Activated CD8-positive, alpha-beta T cell treated with anti-CD3 and anti-CD28 coated beads for 36 hours (primary cell): ENCODE results near the gene PRKG1. TPM values are rescaled to one million over a fixed set of nuclear protein-coding genes. Genes with fewer than 3 reads are reported as not detected.
"Not testable (repeated sequence)": the region's sequence is repeated elsewhere in the genome, so short reads cannot be mapped to it uniquely, and the experiment has no call there.

ENCODE experiments used
- ATAC-seq: fragments of 200-7000 bp; cut with Tn5 transposase; one replicate; pipeline ENCODE4 v1.10.0; 2021; ENCODE audit warnings: mild to moderate bottlenecking, moderate library complexity
- CTCF ChIA-PET: fragments of 350-600 bp; sonication (Branson Sonifier 250); formaldehyde crosslinking; loops from one replicate; lab custom pipeline; 2021; ENCODE audit warnings: antibody characterized with exemption; lab: Charles Lee
- POLR2A ChIA-PET: fragments of 350-600 bp; sonication (Branson Sonifier 250); formaldehyde crosslinking; loops from one replicate; lab custom pipeline; 2021; ENCODE audit warnings: antibody characterized with exemption; lab: Charles Lee
- DNase-seq: peaks from one replicate; pipeline ENCODE4 v3.0.0-alpha.2; 2020
- H3K27ac Mint-ChIP-seq: one replicate; pipeline ENCODE4 v1.8.0; 2021; ENCODE audit warnings: mild to moderate bottlenecking, mixed read lengths
- H3K27me3 Mint-ChIP-seq: one replicate; pipeline ENCODE4 v1.8.0; 2021; ENCODE audit warnings: mixed read lengths
- H3K36me3 Mint-ChIP-seq: one replicate; pipeline ENCODE4 v1.8.0; 2021; ENCODE audit warnings: low read depth, mixed read lengths
- H3K4me1 Mint-ChIP-seq: one replicate; pipeline ENCODE4 v1.8.0; 2021; ENCODE audit warnings: low read depth, mixed read lengths
- H3K4me3 Mint-ChIP-seq: one replicate; pipeline ENCODE4 v1.8.0; 2021; ENCODE audit warnings: mild to moderate bottlenecking, moderate library complexity, mixed read lengths
- H3K9me3 Mint-ChIP-seq: one replicate; pipeline ENCODE4 v1.8.0; 2021; ENCODE audit warnings: mixed read lengths
- intact Hi-C: fragments of 100-400 bp; cut with micrococcal nuclease; formaldehyde crosslinking; loops from one replicate; pipeline ENCODE4 v1.10.0; 2022
- total RNA-seq, 2 experiments: library from RNA; stranded (reverse); gene quantifications; one replicate each; pipeline ENCODE4 v1.2.3, GENCODE V29; 2021
- TF ChIP-seq, protein P1 (sequence below): fragments of 200-600 bp; IDR thresholded peaks from one replicate; pipeline ENCODE4 v1.8.0; 2022; ENCODE audit warnings: antibody characterized with exemption, mild to moderate bottlenecking

The PRKG1 gene
- total RNA-seq, 2 experiments from 2014 or later, result not detected

GRCh38 chr10:51569467-51569866 is 495.2 kb downstream of the PRKG1 start:
- no peak for ATAC-seq

DNA sequence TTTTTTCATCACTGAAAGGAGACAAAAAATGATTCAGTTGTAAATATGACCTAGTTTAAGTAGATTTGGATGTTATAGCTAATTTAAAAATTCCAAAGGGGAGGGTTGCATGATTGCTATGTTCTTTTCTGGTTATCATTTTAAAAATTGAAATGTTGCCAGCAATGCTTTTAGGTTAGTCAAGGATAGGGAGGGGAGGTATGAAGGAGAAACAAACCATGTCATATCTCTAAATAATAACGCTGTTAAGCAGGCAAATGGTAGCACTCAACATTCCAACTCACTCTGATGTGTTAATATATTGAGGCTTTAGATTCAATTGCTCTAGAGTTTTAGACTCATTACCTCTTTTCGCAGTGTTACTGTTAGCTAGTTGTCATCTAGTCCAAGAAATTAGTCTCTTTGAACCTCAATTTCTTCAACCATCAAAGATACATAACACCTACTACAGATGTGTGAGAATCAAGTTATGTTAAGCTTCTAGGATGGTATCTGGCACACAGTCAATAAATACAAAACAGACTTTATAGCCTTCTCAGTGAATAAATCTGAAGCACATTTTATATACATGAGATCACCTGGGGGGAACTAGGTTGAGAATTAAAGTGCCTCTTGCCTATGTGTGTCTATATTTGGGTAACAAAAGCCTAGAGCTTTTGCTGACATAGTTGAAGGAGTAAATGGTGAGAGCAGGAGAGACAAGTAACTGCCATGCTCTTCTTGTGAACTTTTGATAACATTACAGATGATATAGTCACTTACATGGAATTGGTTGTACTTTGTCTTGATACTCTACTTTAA is 500.2 kb downstream of the PRKG1 start:
- CTCF ChIA-PET, result no interaction called here
- H3K4me3 Mint-ChIP-seq, result no peak overlapping the region

More at GRCh38 chr10:51569467-51569866, 495.2 kb downstream of the PRKG1 start:
- Mint-ChIP-seq H3K4me1 (no peaks in the 10 kb centered on the region), H3K27me3 (no peaks in the 10 kb centered on the region), H3K4me3 (no peak overlapping the region), H3K9me3 (peaks cover 1% of the 10 kb centered on the region), H3K27ac (no peak overlapping the region), H3K36me3 (no peaks in the 10 kb centered on the region)
- CTCF ChIA-PET, result no interaction called here
- intact Hi-C loops, result no loop called here
- POLR2A ChIA-PET, result no interaction called here
- no peak for DNase-seq
- TF ChIP-seq, protein P1, sequence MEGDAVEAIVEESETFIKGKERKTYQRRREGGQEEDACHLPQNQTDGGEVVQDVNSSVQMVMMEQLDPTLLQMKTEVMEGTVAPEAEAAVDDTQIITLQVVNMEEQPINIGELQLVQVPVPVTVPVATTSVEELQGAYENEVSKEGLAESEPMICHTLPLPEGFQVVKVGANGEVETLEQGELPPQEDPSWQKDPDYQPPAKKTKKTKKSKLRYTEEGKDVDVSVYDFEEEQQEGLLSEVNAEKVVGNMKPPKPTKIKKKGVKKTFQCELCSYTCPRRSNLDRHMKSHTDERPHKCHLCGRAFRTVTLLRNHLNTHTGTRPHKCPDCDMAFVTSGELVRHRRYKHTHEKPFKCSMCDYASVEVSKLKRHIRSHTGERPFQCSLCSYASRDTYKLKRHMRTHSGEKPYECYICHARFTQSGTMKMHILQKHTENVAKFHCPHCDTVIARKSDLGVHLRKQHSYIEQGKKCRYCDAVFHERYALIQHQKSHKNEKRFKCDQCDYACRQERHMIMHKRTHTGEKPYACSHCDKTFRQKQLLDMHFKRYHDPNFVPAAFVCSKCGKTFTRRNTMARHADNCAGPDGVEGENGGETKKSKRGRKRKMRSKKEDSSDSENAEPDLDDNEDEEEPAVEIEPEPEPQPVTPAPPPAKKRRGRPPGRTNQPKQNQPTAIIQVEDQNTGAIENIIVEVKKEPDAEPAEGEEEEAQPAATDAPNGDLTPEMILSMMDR, result no peak

GRCh38 chr10:51581196-51581595 is 506.9 kb downstream of the PRKG1 start:
- CTCF ChIA-PET, intact Hi-C loops, H3K36me3 Mint-ChIP-seq, ATAC-seq, H3K27ac Mint-ChIP-seq, H3K4me1 Mint-ChIP-seq, DNase-seq, POLR2A ChIA-PET, H3K27me3 Mint-ChIP-seq, H3K4me3 Mint-ChIP-seq, H3K9me3 Mint-ChIP-seq: not testable (repeated sequence)

More for the DNA sequence above, 500.2 kb downstream of the PRKG1 start:
- no peaks in the 10 kb centered on the region for H3K36me3 Mint-ChIP-seq
- ATAC-seq, result no peak
- peaks cover 1% of the 10 kb centered on the region for H3K9me3 Mint-ChIP-seq
- no peaks in the 10 kb centered on the region for H3K27me3 Mint-ChIP-seq
- H3K27ac Mint-ChIP-seq, result no peak overlapping the region
- no peak for DNase-seq
- TF ChIP-seq, protein P1, result no peak
- intact Hi-C loops, result no loop called here
- POLR2A ChIA-PET, result no interaction called here
- H3K4me1 Mint-ChIP-seq, result no peaks in the 10 kb centered on the region

GRCh38 chr10:51583976-51584375 is 509.7 kb downstream of the PRKG1 start:
- H3K4me3 Mint-ChIP-seq, result no peak overlapping the region
- ChIA-PET POLR2A (no interaction called here), CTCF (no interaction called here)
- TF ChIP-seq, protein P1, result no peak
- no peaks in the 10 kb centered on the region for H3K4me1 Mint-ChIP-seq
- DNase-seq (no peak), ATAC-seq (no peak)
- no peaks in the 10 kb centered on the region for H3K27me3 Mint-ChIP-seq
- H3K27ac Mint-ChIP-seq, result no peak overlapping the region
- H3K36me3 Mint-ChIP-seq, result no peaks in the 10 kb centered on the region
- intact Hi-C loops, result no loop called here
- peaks cover 1% of the 10 kb centered on the region for H3K9me3 Mint-ChIP-seq

DNA sequence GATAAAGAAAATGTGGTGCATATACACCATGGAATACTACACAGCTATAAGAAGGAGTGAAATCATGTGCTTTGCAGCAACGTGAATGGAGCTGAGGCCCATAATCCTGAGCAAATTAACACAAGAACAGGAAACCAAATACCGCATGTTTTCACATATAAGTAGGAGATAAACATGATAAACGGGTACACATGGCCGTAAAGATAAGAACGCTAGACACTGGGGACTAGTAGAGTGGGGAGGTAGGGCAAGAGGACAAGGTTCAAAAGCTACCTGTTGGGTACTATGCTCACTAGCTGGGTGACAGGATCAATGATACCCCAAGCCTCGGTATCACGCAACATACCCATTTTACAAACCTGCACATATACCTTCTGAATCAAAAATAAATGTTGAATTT is 511.5 kb downstream of the PRKG1 start:
- no peak overlapping the region for H3K27ac Mint-ChIP-seq
- peaks cover 1% of the 10 kb centered on the region for H3K9me3 Mint-ChIP-seq
- H3K36me3 Mint-ChIP-seq, result no peaks in the 10 kb centered on the region
- CTCF ChIA-PET, result no interaction called here
- ATAC-seq (no peak), DNase-seq (no peak)
- POLR2A ChIA-PET, result no interaction called here
- H3K4me3 Mint-ChIP-seq, result no peak overlapping the region
- H3K4me1 Mint-ChIP-seq, result no peaks in the 10 kb centered on the region
- TF ChIP-seq, protein P1, result no peak
- no peaks in the 10 kb centered on the region for H3K27me3 Mint-ChIP-seq
- intact Hi-C loops, result no loop called here
